HG02588 (cell line): ENCODE results near the gene FAM53B.

Experiments
- ATAC-seq: cut with Tn5 transposase; IDR thresholded peaks from one replicate; pipeline ENCODE4 v1.9.1; 2021; ENCODE audit warnings: mild to moderate bottlenecking, moderate library complexity; ENCODE audit not compliant: unreplicated experiment

The FAM53B gene

GRCh38 chr10:124667425-124668345 is 76.5 kb downstream of the FAM53B start:
- no peak for ATAC-seq

GRCh38 chr10:124666494-124666893 is 77.7 kb downstream of the FAM53B start:
- no peak for ATAC-seq

GRCh38 chr10:124665980-124666379 is 78.2 kb downstream of the FAM53B start:
- no peak for ATAC-seq

- ATAC-seq = no peak
Measured at GRCh38 chr10:124665558-124665957, 78.6 kb downstream of the FAM53B start.

GRCh38 chr10:124665091-124665490 is 79.1 kb downstream of the FAM53B start:
- ATAC-seq = no peak

- no peak for ATAC-seq
Measured at GRCh38 chr10:124663766-124664360, 80.3 kb downstream of the FAM53B start.

GRCh38 chr10:124663228-124663627 is 81.0 kb downstream of the FAM53B start:
- ATAC-seq = no peak

GRCh38 chr10:124661660-124662180 is 82.5 kb downstream of the FAM53B start:
- ATAC-seq = no peak

GRCh38 chr10:124660404-124661125 is 83.6 kb downstream of the FAM53B start:
- ATAC-seq = no peak

GRCh38 chr10:124659380-124659779 is 84.8 kb downstream of the FAM53B start:
- ATAC-seq = no peak

GRCh38 chr10:124658591-124659242 is 85.5 kb downstream of the FAM53B start:
- no peak for ATAC-seq

- no peak for ATAC-seq
Measured at GRCh38 chr10:124657806-124658205, 86.4 kb downstream of the FAM53B start.

GRCh38 chr10:124656541-124656940 is 87.6 kb downstream of the FAM53B start:
- ATAC-seq = no peak

- no peak for ATAC-seq
Measured at GRCh38 chr10:124656113-124656490, 88.1 kb downstream of the FAM53B start.

GRCh38 chr10:124655191-124656112 is 88.7 kb downstream of the FAM53B start:
- no peak for ATAC-seq

- ATAC-seq = no peak
Measured at GRCh38 chr10:124654686-124655085, 89.5 kb downstream of the FAM53B start.

GRCh38 chr10:124653811-124654651 is 90.1 kb downstream of the FAM53B start:
- ATAC-seq = no peak

GRCh38 chr10:124653311-124653710 is 90.9 kb downstream of the FAM53B start:
- no peak for ATAC-seq

- no peak for ATAC-seq
Measured at GRCh38 chr10:124652701-124653100, 91.5 kb downstream of the FAM53B start.
